Uterus (tissue), 2 donors: Measurements from ENCODE around the gene C1orf141.

Source experiments
- CTCF ChIP-seq, 4 experiments: fragments of 200-600 bp in 2 of 4; fragments of 450-650 bp in 2 of 4; sonication (generic) in 2 of 4; IDR thresholded peaks; one replicate each; pipeline ENCODE4 v1.5.1; 2016 to 2019; ENCODE audit warnings: antibody characterized with exemption in 4 of 4, mild to moderate bottlenecking in 2 of 4, moderate library complexity in 1 of 4
- POLR2A ChIP-seq, 2 donors: fragments of 450-650 bp; IDR thresholded peaks; one replicate each; pipeline ENCODE4 v1.6.1; 2016; ENCODE audit warnings: antibody characterized with exemption in 2 of 2, mild to moderate bottlenecking in 1 of 2, moderate library complexity in 1 of 2

GRCh38 chr1:67053535-67053784 lies 81.3 kb downstream of the C1orf141 start:
- TF ChIP-seq CTCF (IDR thresholded peaks at IDR 0.05) (peak in 1 of 4 experiments; percentile 3), POLR2A (IDR thresholded peaks at IDR 0.05) (peak in 1 of 2 donors; percentile 53)
